ENCODE results near the gene NDFIP2.

NDFIP2 gene

DNA sequence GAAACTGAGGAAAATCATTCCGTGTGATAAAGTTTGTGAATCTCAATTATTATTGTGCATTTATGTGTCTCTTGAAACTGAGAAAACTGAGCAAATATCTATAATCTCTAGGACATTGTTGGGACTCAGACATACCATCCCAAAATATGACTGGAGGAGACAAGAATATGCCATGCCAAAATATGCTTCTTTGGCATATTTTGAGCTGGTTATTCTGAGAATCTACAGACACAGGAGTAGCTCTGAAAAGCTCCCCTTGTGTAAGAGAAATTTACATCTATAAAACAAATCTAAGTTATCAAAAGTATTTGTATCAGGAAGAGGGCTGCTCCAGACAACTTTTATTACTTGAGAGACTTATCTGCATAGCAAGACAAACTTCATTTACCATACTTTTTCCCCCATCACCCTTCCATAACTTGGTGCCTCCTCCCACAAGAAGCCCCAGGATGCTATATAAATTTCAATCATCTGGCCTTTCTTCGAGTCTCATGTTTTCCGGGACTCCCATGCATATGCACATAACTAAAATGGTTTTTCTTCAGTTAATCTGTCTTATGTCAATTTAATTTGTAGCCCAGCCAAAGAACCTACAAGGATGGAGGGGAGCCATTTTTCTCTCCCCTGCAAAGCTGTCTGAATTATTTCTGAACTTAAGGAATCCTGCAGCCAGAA lies 28.6 kb upstream of the NDFIP2 start:
- H3K27me3 ChIP-seq (replicated peaks) = no peaks in the 10 kb centered on the region
- in situ Hi-C loops (cut with HindIII; ENCODE audit: low pct_ligation_motif_present, low sequenced_read_pairs) = no loop called here
- no peaks in the 10 kb centered on the region for H3K36me3 ChIP-seq (replicated peaks)
- peak overlapping the region; percentile 67 for H3K27ac ChIP-seq
- H3K4me3 ChIP-seq (ENCODE audit: low read depth, low read length) = no peak overlapping the region
- DNase-seq = no peak
- TF ChIP-seq, protein P1, sequence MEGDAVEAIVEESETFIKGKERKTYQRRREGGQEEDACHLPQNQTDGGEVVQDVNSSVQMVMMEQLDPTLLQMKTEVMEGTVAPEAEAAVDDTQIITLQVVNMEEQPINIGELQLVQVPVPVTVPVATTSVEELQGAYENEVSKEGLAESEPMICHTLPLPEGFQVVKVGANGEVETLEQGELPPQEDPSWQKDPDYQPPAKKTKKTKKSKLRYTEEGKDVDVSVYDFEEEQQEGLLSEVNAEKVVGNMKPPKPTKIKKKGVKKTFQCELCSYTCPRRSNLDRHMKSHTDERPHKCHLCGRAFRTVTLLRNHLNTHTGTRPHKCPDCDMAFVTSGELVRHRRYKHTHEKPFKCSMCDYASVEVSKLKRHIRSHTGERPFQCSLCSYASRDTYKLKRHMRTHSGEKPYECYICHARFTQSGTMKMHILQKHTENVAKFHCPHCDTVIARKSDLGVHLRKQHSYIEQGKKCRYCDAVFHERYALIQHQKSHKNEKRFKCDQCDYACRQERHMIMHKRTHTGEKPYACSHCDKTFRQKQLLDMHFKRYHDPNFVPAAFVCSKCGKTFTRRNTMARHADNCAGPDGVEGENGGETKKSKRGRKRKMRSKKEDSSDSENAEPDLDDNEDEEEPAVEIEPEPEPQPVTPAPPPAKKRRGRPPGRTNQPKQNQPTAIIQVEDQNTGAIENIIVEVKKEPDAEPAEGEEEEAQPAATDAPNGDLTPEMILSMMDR (IDR thresholded peaks at IDR 0.05; ENCODE audit: low read depth, low read length, missing control alignments) = no peak

DNA sequence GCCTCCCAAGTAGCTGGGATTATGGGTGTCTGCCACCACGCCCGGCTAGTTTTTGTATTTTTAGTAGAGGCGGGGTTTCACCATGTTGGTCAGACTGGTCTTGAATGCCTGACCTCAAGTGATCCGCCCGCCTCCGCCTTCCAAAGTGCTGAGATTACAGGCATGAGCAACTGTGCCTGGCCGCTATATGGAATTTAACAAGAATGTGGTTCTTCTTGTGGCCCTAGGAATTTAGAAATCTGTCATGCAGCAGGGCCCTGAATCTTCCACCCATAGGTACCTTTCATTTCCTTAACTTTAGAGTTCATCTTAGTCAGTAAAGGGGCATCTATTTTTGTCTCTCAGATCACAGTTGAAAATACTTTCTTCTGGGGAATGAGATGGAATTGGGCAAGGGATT lies 25.6 kb upstream of the NDFIP2 start:
- H3K27me3 ChIP-seq (replicated peaks) = no peaks in the 10 kb centered on the region
- in situ Hi-C loops (cut with HindIII; ENCODE audit: low pct_ligation_motif_present, low sequenced_read_pairs) = no loop called here
- DNase-seq = peak; percentile 90
- H3K27ac ChIP-seq = peak overlapping the region; percentile 23
- TF ChIP-seq, protein P1 (IDR thresholded peaks at IDR 0.05; ENCODE audit: low read depth, low read length, missing control alignments) = no peak
- H3K36me3 ChIP-seq (replicated peaks) = no peaks in the 10 kb centered on the region
- H3K4me3 ChIP-seq (ENCODE audit: low read depth, low read length) = no peak overlapping the region

DNA sequence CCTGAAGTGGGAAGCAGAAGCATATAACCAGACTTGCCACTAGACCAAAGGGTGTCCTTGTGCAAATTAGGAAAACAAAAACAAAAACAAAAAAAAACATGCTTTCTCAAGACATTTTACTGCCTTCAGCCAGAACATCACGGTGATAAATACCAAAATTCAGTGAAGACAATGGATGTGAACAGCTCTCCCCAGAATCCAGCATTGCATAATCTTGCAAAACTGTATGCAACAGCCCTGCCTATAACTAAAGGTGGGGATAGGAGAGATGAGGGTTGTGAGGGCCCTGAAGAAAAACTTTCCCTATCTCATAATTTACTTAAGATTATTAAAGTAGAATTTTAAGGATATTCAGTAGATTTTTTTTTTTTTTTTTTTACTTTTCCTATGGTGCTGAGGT lies 24.9 kb upstream of the NDFIP2 start:
- H3K36me3 ChIP-seq (replicated peaks) = no peaks in the 10 kb centered on the region
- H3K4me3 ChIP-seq (ENCODE audit: low read depth, low read length) = no peak overlapping the region
- no peak for DNase-seq
- in situ Hi-C loops (cut with HindIII; ENCODE audit: low pct_ligation_motif_present, low sequenced_read_pairs) = no loop called here
- no peaks in the 10 kb centered on the region for H3K27me3 ChIP-seq (replicated peaks)
- TF ChIP-seq, protein P1 (IDR thresholded peaks at IDR 0.05; ENCODE audit: low read depth, low read length, missing control alignments) = no peak
- no peak overlapping the region for H3K27ac ChIP-seq

DNA sequence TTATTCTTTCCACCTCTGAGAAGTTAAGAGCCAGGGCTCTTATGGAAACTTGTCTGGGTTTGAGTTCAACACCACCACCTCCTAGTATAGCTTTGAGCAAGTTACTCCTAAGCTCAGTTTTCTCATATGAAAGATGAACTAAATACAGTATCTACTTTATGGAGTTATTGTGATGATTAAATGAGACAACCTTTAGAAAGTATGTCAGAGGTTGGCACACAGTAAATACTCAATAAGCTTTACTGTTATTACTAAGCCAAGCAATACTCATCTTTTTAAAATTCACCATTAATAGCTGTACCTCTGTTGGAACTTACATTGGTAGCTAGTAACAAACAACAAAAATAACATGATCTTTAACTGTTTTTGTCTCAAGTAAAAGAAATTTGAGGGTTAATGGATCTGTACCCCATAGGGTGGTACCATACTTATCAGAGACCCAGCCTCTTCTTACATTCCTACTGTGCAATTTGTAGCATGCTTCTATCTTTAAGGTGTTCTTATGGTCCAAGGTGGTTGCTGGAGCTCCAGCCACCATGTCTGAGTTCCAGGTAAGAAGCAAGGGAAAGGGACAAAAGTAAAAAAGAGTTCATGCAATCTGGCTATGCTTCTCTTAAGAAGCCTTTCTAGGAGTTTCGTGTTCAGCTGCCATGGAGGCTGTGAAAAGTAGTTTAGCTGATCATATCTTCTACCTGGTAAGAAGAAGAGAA lies 24.1 kb upstream of the NDFIP2 start:
- TF ChIP-seq, protein P1 (IDR thresholded peaks at IDR 0.05; ENCODE audit: low read depth, low read length, missing control alignments) = no peak
- in situ Hi-C loops (cut with HindIII; ENCODE audit: low pct_ligation_motif_present, low sequenced_read_pairs) = no loop called here
- Histone ChIP-seq H3K27ac (no peak overlapping the region), H3K36me3 (replicated peaks) (no peaks in the 10 kb centered on the region), H3K27me3 (replicated peaks) (no peaks in the 10 kb centered on the region), H3K4me3 (ENCODE audit: low read depth, low read length) (no peak overlapping the region)
- no peak for DNase-seq

DNA sequence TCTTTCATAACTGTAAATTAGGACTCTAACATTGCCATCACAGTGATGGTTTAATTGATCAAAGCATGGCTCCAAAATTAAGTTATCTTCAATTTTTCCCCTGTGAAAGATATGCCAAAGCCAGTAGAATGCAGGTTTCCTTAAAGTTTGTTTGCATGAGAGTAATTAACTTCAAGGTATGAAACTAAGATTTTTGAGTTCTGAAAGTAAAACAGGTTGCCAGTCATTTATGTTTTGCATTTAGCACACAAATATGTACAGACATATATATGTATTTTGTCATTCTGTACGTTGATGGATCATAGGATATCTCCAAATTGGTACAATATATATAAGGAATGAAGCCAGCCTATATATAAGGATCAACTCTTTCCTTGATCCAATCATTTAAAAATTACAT lies 23.6 kb upstream of the NDFIP2 start:
- no peak overlapping the region for H3K27ac ChIP-seq
- no peaks in the 10 kb centered on the region for H3K27me3 ChIP-seq (replicated peaks)

More for the DNA sequence above, 23.6 kb upstream of the NDFIP2 start:
- no peak for DNase-seq
- TF ChIP-seq, protein P1 (IDR thresholded peaks at IDR 0.05; ENCODE audit: low read depth, low read length, missing control alignments) = no peak
- H3K36me3 ChIP-seq (replicated peaks) = no peaks in the 10 kb centered on the region
- no peak overlapping the region for H3K4me3 ChIP-seq (ENCODE audit: low read depth, low read length)
- in situ Hi-C loops (cut with HindIII; ENCODE audit: low pct_ligation_motif_present, low sequenced_read_pairs) = no loop called here
